GM12875 (cell line): ENCODE measurements around the gene THOC2.

ENCODE experiments used
- H3K4me3 ChIP-seq: one replicate; pipeline ENCODE4 v1.5.1; 2011; ENCODE audit warnings: low read depth, low read length, control low read depth
- TF ChIP-seq, protein P1 (sequence below): IDR thresholded peaks from 2 replicates; pipeline ENCODE4 v1.5.1; 2011; ENCODE audit warnings: low read depth, mild to moderate bottlenecking, control low read depth, inconsistent platforms, low read length, moderate library complexity, borderline replicate concordance; ENCODE audit not compliant: insufficient read depth

The THOC2 gene

DNA sequence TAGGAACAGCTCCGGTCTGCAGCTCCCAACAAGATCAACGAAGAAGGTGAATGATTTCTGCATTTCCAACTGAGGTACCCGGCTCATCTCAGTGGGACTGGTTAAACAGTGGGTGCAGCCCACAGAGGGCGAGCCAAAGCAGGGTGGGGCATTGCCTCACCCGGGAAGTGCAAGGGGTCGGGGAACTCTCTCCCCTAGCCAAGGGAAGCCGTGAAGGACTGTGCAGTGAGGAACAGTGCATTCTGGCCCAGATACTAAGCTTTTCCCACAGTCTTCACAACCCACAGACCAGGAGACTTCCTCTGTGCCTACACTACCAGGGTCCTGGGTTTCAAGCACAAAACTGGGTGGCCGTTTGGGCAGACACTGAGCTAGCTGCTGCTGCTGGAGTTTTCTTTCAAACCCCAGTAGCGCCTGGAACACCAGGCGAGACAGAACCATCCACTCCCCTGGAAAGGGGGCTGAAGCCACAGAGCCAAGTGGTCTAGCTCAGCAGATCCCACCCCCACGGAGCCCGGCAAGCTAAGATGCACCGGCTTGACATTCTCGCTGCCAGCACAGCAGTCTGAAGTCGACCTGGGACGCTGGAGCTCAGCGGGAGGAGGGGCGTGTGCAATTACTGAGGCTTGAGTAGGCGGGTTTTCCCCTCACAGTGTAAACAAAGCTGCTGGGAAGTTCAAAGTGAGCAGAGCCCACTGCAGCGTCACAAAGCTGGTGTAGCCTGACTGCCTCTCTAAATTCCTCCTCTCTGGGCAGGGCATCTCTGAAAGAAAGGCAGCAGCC, 84.6 kb downstream of the THOC2 start:
- TF ChIP-seq, protein P1, sequence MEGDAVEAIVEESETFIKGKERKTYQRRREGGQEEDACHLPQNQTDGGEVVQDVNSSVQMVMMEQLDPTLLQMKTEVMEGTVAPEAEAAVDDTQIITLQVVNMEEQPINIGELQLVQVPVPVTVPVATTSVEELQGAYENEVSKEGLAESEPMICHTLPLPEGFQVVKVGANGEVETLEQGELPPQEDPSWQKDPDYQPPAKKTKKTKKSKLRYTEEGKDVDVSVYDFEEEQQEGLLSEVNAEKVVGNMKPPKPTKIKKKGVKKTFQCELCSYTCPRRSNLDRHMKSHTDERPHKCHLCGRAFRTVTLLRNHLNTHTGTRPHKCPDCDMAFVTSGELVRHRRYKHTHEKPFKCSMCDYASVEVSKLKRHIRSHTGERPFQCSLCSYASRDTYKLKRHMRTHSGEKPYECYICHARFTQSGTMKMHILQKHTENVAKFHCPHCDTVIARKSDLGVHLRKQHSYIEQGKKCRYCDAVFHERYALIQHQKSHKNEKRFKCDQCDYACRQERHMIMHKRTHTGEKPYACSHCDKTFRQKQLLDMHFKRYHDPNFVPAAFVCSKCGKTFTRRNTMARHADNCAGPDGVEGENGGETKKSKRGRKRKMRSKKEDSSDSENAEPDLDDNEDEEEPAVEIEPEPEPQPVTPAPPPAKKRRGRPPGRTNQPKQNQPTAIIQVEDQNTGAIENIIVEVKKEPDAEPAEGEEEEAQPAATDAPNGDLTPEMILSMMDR, result no peak
- no peak overlapping the region for H3K4me3 ChIP-seq

DNA sequence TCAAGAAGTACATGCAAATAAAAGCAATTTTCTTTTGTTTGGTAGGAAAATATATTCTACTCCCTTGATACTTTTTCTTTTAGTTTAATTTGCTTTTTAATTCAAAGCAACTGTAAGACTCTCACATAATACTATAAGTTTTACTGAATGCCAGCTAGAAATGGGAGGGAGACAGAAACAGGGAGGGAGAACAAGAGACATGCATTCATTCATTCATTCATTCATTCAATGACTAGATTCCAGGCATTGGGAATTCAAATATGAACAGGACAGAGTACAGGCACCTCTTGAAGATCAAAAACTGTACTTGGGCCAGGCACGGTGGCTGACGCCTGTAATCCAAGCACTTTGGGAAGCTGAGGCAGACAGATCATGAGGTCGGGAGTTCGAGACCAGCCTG, 85.6 kb downstream of the THOC2 start:
- TF ChIP-seq, protein P1, result no peak

DNA sequence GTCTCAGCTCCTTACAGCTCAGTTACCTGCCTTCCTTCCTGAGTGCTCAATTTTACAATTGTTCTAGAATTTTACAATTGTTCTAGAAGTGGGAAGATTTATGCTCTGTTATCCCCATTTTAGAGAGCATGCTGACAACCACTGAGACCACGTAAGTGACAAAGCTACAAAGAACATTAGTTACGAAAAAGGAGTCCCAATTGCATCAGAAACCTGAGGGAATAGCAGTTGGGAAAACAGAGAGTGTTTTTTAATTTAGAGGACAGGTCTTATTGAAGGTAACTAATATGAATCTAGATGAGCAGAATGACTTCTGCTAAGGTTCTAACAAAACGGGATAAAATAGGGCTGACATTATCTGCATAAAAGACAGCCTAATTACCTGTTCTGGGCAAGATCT, 103.3 kb downstream of the THOC2 start:
- H3K4me3 ChIP-seq, result no peak overlapping the region
- TF ChIP-seq, protein P1, result no peak

More for the DNA sequence above, 85.6 kb downstream of the THOC2 start:
- H3K4me3 ChIP-seq, result no peak overlapping the region

DNA sequence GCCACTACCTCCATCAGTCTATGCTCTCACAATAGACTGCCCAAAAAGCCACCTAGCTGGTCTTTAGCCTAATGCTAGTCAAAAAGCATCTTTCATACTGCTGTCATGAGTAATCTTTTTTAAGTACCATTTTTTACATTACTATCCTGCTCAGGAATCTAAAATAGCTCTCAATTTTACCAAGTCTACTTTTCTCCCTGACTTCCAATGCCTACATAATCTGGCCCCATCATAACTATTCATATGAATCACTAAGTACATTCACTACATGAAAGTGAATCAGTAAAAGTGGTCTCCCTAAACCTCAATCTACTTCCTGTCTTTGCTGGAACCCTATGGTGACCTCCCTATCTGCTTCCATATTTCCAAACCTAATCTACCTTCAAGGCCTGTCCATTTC, 105.9 kb downstream of the THOC2 start:
- TF ChIP-seq, protein P1, result no peak
- no peak overlapping the region for H3K4me3 ChIP-seq

DNA sequence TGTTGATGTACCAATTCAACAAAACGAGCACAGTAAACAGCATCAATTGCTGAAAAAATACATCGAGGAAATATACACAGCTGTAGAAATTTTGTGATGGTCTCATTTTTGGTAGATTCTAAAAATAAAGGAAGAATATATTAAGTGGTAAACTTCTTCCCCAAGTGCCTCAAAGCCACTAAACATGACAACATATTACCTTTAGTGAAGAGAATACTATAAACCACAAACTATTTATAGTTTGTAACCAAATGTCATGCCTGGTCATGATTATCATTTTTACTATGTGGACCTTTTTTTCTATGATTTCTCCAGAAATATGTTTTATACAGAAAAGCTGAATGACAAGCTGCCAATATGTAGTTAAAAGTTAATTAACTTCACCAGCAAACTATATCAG, 106.9 kb downstream of the THOC2 start:
- no peak overlapping the region for H3K4me3 ChIP-seq
- TF ChIP-seq, protein P1, result no peak

DNA sequence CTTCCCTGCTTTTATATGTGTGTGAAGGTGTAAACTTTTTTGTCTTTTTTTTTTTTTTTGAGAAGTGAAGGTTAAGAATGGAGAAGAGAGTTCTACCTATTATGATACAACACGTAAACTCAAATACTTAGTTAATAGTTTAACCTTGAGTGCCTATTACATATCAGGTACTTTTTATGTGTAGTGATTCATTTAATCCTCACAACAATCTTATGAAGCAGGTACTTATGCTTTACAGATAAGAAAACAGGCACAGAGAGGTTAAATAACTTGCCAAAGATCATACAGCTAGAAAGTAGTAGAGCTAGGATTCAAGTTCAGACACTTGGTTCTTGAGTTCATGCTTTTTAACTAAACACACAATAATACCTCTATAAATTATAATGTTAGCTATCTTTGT, 107.4 kb downstream of the THOC2 start:
- H3K4me3 ChIP-seq, result no peak overlapping the region
- TF ChIP-seq, protein P1, result no peak

DNA sequence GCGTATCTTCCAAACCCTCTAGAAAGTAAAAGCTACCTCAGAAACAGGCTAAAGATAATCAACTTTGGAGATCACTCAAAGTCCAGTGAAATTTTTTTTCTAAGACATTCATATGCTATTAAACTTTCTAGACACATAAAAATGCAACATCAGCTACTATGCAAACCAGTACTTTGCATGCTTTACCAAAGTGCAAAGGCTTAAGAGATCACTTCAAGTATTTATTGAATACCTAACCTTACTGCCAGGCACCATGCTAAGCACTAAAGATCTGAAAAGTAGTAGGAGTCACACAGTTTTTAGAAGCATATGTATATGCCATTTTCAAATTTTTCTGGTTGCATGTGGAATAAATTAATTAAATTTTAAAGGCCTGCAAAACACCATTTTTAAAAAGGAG, 115.8 kb downstream of the THOC2 start:
- no peak overlapping the region for H3K4me3 ChIP-seq
- TF ChIP-seq, protein P1, result no peak
